Activated effector memory CD4-positive, alpha-beta T cell treated with Interleukin-2 at 50 U/mL for 16 hours (primary cell): ENCODE data around the gene OR1B1.
"Not testable (repeated sequence)": the region's sequence is repeated elsewhere in the genome, so short reads cannot be mapped to it uniquely, and the experiment has no call there.

ENCODE experiments used
- DNase-seq: peaks from one replicate; pipeline ENCODE4 v3.0.0-alpha.2; 2020

Gene OR1B1

GRCh38 chr9:122657527-122657926 lies at the start of gene OR1B1:
TSS of gene OR1B1 (minus strand) at chr9:122657627.
- no peak for DNase-seq

GRCh38 chr9:122695696-122696095 lies 38.3 kb upstream of the OR1B1 start:
- no peak for DNase-seq

- no peak for DNase-seq
Measured at GRCh38 chr9:122684851-122685250, 27.4 kb upstream of the OR1B1 start.

GRCh38 chr9:122672481-122672880 lies 15.1 kb upstream of the OR1B1 start:
- no peak for DNase-seq

GRCh38 chr9:122661416-122661815 lies 4.0 kb upstream of the OR1B1 start, which contains the start of gene OR1L1:
TSS of gene OR1L1 (plus strand) at chr9:122661716. CDS start at chr9:122661716, 0 bp downstream.
- DNase-seq = no peak

GRCh38 chr9:122656378-122656777 lies 1.0 kb downstream of the OR1B1 start:
- no peak for DNase-seq

- no peak for DNase-seq
Measured at GRCh38 chr9:122642226-122642625, 15.2 kb downstream of the OR1B1 start.

- DNase-seq = no peak
Measured at GRCh38 chr9:122619996-122620395, 37.4 kb downstream of the OR1B1 start.

GRCh38 chr9:122614362-122614761 lies 43.1 kb downstream of the OR1B1 start, which contains the start of gene OR1Q1:
TSS of gene OR1Q1 (plus strand) at chr9:122614738. CDS start at chr9:122614738, 0 bp downstream.
- no peak for DNase-seq

GRCh38 chr9:122609804-122610203 lies 47.6 kb downstream of the OR1B1 start:
- DNase-seq = no peak

- no peak for DNase-seq
Measured at GRCh38 chr9:122606587-122606986, 50.8 kb downstream of the OR1B1 start.

- no peak for DNase-seq
Measured at GRCh38 chr9:122605691-122606090, 51.7 kb downstream of the OR1B1 start.

GRCh38 chr9:122583284-122583683 lies 74.1 kb downstream of the OR1B1 start, which contains the start of gene OR1L8:
TSS of gene OR1L8 (minus strand) at chr9:122583384. CDS start at chr9:122568477, 14,907 bp downstream.
- DNase-seq = not testable (repeated sequence)

- no peak for DNase-seq
Measured at GRCh38 chr9:122580360-122580759, 77.1 kb downstream of the OR1B1 start.

GRCh38 chr9:122579874-122580273 lies 77.6 kb downstream of the OR1B1 start:
- no peak for DNase-seq
